Measurements from ENCODE around the gene RAB11FIP4. TPM values are rescaled to one million over a fixed set of nuclear protein-coding genes. Genes with fewer than 3 reads are reported as not detected.

The RAB11FIP4 gene
- total RNA-seq, 1 donor from 2014 or later: 10.2 TPM

GRCh38 chr17:31532081-31532480 lies 140.6 kb downstream of the RAB11FIP4 start:
- Histone ChIP-seq H3F3A (ENCODE audit: low read depth) (no peaks in the 10 kb centered on the region), H2AFZ (replicated peaks) (no peak overlapping the region), H3K9ac (no peak overlapping the region), H3K36me3 (no peaks in the 10 kb centered on the region), H3K9me3 (ENCODE audit: low read depth) (no peaks in the 10 kb centered on the region), H4K20me1 (ENCODE audit: low read depth) (no peaks in the 10 kb centered on the region), H3K27me3 (no peaks in the 10 kb centered on the region), H3K4me1 (peaks cover 4% of the 10 kb centered on the region), H3K4me2 (no peak overlapping the region), H3K27ac (no peak overlapping the region), H3K79me2 (ENCODE audit: low read depth) (no peaks in the 10 kb centered on the region), H3K4me3 (no peak overlapping the region)
- Mint-ChIP-seq H3K9me3 (no peaks in the 10 kb centered on the region), H3K4me1 (peaks cover 44% of the 10 kb centered on the region), H3K4me3 (no peak overlapping the region), H3K27ac (peak overlapping the region; percentile 46), H3K27me3 (ENCODE audit: insufficient read depth, low read depth) (peaks cover 2% of the 10 kb centered on the region), H3K36me3 (no peaks in the 10 kb centered on the region)
- DNase-seq (ENCODE audit: low spot score): no peak
- no peak for TF ChIP-seq EZH2 (IDR thresholded peaks at IDR 0.05)

GRCh38 chr17:31532526-31532925 lies 141.1 kb downstream of the RAB11FIP4 start:
- Mint-ChIP-seq H3K36me3 (no peaks in the 10 kb centered on the region), H3K27me3 (ENCODE audit: insufficient read depth, low read depth) (no peaks in the 10 kb centered on the region), H3K9me3 (no peaks in the 10 kb centered on the region), H3K4me3 (no peak overlapping the region), H3K4me1 (peaks cover 47% of the 10 kb centered on the region), H3K27ac (peak overlapping the region; percentile 77)
- Histone ChIP-seq H3K27me3 (no peaks in the 10 kb centered on the region), H3K4me2 (no peak overlapping the region), H3K27ac (no peak overlapping the region), H2AFZ (replicated peaks) (no peak overlapping the region), H3F3A (ENCODE audit: low read depth) (no peaks in the 10 kb centered on the region), H3K4me1 (peaks cover 4% of the 10 kb centered on the region), H3K9me3 (ENCODE audit: low read depth) (no peaks in the 10 kb centered on the region), H3K36me3 (no peaks in the 10 kb centered on the region), H3K4me3 (no peak overlapping the region), H3K79me2 (ENCODE audit: low read depth) (no peaks in the 10 kb centered on the region), H3K9ac (no peak overlapping the region), H4K20me1 (ENCODE audit: low read depth) (no peaks in the 10 kb centered on the region)
- TF ChIP-seq EZH2 (IDR thresholded peaks at IDR 0.05): no peak
- DNase-seq (ENCODE audit: low spot score): no peak

DNA sequence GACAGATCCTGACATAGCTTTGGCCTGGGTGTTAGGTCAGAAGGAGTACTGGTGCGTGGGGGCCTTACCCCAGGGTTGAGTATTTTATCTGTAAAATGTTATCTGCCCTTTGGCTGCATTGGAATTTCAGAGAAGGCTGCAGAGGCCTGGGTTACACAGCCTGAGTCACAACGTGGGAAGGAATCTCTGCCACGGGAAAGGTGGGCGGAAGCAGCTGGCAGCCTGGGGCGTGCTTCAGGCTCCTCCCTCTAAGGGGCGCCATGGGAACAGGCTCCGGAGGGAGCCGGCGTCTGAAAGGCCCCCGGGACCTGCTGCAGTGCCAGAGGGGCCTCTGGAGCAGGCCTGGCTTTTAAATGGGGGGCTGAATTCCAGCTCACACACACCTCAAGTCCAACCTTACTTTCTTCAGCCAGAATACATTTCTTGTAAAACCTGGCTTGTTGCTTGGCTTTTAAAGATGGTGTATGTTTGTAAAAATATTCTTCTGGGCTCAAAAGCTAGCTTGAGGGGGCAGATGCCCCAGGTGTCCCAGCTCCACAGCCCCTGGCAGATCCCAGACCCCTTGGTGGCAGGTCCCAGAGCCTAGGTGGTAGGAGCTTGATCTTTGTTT lies 142.2 kb downstream of the RAB11FIP4 start:
- Histone ChIP-seq H3K9me3 (ENCODE audit: low read depth) (no peaks in the 10 kb centered on the region), H3K9ac (no peak overlapping the region), H3K36me3 (no peaks in the 10 kb centered on the region), H3K27me3 (no peaks in the 10 kb centered on the region), H4K20me1 (ENCODE audit: low read depth) (no peaks in the 10 kb centered on the region), H3K4me2 (no peak overlapping the region), H2AFZ (replicated peaks) (no peak overlapping the region), H3F3A (ENCODE audit: low read depth) (no peaks in the 10 kb centered on the region), H3K79me2 (ENCODE audit: low read depth) (no peaks in the 10 kb centered on the region), H3K4me1 (peaks cover 4% of the 10 kb centered on the region), H3K27ac (no peak overlapping the region), H3K4me3 (no peak overlapping the region)
- no peaks in the 10 kb centered on the region for H3K27me3 Mint-ChIP-seq (ENCODE audit: insufficient read depth, low read depth)
- no peaks in the 10 kb centered on the region for H3K36me3 Mint-ChIP-seq
- H3K27ac Mint-ChIP-seq: peak overlapping the region; percentile 77
- peak; percentile 66 for DNase-seq (ENCODE audit: low spot score)
- no peaks in the 10 kb centered on the region for H3K9me3 Mint-ChIP-seq
- no peak for TF ChIP-seq EZH2 (IDR thresholded peaks at IDR 0.05)
- TF ChIP-seq, protein P1, sequence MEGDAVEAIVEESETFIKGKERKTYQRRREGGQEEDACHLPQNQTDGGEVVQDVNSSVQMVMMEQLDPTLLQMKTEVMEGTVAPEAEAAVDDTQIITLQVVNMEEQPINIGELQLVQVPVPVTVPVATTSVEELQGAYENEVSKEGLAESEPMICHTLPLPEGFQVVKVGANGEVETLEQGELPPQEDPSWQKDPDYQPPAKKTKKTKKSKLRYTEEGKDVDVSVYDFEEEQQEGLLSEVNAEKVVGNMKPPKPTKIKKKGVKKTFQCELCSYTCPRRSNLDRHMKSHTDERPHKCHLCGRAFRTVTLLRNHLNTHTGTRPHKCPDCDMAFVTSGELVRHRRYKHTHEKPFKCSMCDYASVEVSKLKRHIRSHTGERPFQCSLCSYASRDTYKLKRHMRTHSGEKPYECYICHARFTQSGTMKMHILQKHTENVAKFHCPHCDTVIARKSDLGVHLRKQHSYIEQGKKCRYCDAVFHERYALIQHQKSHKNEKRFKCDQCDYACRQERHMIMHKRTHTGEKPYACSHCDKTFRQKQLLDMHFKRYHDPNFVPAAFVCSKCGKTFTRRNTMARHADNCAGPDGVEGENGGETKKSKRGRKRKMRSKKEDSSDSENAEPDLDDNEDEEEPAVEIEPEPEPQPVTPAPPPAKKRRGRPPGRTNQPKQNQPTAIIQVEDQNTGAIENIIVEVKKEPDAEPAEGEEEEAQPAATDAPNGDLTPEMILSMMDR (IDR thresholded peaks at IDR 0.05): peak; percentile 61
- no peak for TF ChIP-seq EZH2phosphoT487 (IDR thresholded peaks at IDR 0.05)
- peaks cover 47% of the 10 kb centered on the region for H3K4me1 Mint-ChIP-seq
- H3K4me3 Mint-ChIP-seq: no peak overlapping the region

DNA sequence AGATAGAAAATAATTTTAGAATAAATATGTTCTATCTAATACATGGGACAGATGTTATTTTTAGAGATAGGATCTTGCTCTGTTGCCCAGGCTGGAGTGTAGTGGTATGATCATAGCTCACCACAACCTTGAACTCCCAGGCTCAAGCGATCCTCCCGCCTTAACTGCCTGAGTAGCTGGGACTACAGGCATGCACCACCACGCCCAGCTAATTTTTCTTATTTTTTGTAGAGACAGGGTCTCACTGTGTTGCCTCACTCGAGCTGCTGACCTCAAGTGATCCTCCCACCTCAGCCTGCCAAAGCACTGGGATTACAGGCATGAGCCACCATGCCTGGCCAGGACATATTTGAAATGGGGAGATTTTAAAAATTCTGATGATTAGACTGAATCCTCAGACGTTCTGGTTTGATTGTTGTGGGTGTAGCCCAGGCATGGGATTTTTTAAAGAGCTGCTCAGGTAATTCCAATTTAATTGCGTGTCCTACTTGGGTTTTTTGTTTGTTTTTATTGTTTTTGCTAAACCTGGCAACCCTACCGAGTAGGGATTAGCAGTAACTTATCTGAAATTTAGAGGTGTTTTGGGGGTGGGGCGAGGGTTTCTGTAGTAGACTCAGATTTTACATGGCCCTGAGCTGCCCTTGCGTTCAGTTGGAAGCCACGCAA lies 142.9 kb downstream of the RAB11FIP4 start:
- H3K36me3 Mint-ChIP-seq: no peaks in the 10 kb centered on the region
- H3K27ac ChIP-seq: no peak overlapping the region
- H2AFZ ChIP-seq (replicated peaks): no peak overlapping the region
- no peaks in the 10 kb centered on the region for H3K27me3 Mint-ChIP-seq (ENCODE audit: insufficient read depth, low read depth)
- no peak overlapping the region for H3K9ac ChIP-seq
- H3K9me3 Mint-ChIP-seq: no peaks in the 10 kb centered on the region
- no peaks in the 10 kb centered on the region for H4K20me1 ChIP-seq (ENCODE audit: low read depth)
- H3K79me2 ChIP-seq (ENCODE audit: low read depth): no peaks in the 10 kb centered on the region
- no peak overlapping the region for H3K4me3 ChIP-seq
- H3F3A ChIP-seq (ENCODE audit: low read depth): no peaks in the 10 kb centered on the region
- peak overlapping the region; percentile 37 for H3K27ac Mint-ChIP-seq
- peaks cover 4% of the 10 kb centered on the region for H3K4me1 ChIP-seq
- DNase-seq (ENCODE audit: low spot score): no peak
- no peaks in the 10 kb centered on the region for H3K36me3 ChIP-seq
- no peak overlapping the region for H3K4me2 ChIP-seq
- no peaks in the 10 kb centered on the region for H3K27me3 ChIP-seq
- H3K4me1 Mint-ChIP-seq: peaks cover 47% of the 10 kb centered on the region
- no peak for TF ChIP-seq EZH2 (IDR thresholded peaks at IDR 0.05)
- no peak for TF ChIP-seq EZH2phosphoT487 (IDR thresholded peaks at IDR 0.05)
- TF ChIP-seq, protein P1 (IDR thresholded peaks at IDR 0.05): no peak
- no peaks in the 10 kb centered on the region for H3K9me3 ChIP-seq (ENCODE audit: low read depth)
- H3K4me3 Mint-ChIP-seq: no peak overlapping the region

Measured in neural progenitor cell (in vitro differentiated cells).